Measurements from ENCODE around the gene SNAPIN. TPM values are rescaled to one million over a fixed set of nuclear protein-coding genes. Genes with fewer than 3 reads are reported as not detected.

Gene SNAPIN
- total and polyA plus RNA-seq, 9 of the 15 experiments (the other 6 are each of a cell fraction or from before 2014, with no cell fraction given) = 11.2 to 43.9 (median 32.3) TPM

- TF ChIP-seq TCFL5 (CRISPR knock-in tag; conservative IDR thresholded peaks at IDR 0.05) (no peak), EP300 (IDR thresholded peaks at IDR 0.05; ENCODE audit: low read length) (no peak), NELFE (IDR thresholded peaks at IDR 0.05; ENCODE audit: insufficient read depth, insufficient read length) (no peak), MYNN (IDR thresholded peaks at IDR 0.05) (0 out of 2 replicates have a peak, but pooled peaks have one; percentile 0), MYNN (CRISPR knock-in tag; IDR thresholded peaks at IDR 0.05) (no peak), ZNF146 (CRISPR knock-in tag; IDR thresholded peaks at IDR 0.05; ENCODE audit: unreplicated experiment) (no peak), FOS (IDR thresholded peaks at IDR 0.05; ENCODE audit: extremely low read depth, insufficient read length) (no peak), DDX20 (tag; IDR thresholded peaks at IDR 0.05; ENCODE audit: low read depth) (no peak), MTA3 (IDR thresholded peaks at IDR 0.05; ENCODE audit: borderline replicate concordance) (peak; percentile 43; the same call in 1 of the 2 replicates), HNRNPH1 (optimal IDR thresholded peaks at IDR 0.05; ENCODE audit: low read depth, low read length) (no peak), NR1H2 (CRISPR knock-in tag; IDR thresholded peaks at IDR 0.05) (no peak), TEAD4 (IDR thresholded peaks at IDR 0.05; ENCODE audit: low read length) (no peak), TEAD4 (CRISPR knock-in tag; IDR thresholded peaks at IDR 0.05; ENCODE audit: borderline replicate concordance) (no peak), RBFOX2 (IDR thresholded peaks at IDR 0.05; ENCODE audit: low read depth, low read length) (0 out of 2 replicates have a peak, but pooled peaks have one; percentile 39), NFRKB (IDR thresholded peaks at IDR 0.05; ENCODE audit: low read depth) (no peak), POLR2G (IDR thresholded peaks at IDR 0.05; ENCODE audit: low read depth, low read length) (peak; percentile 50; the same call in 1 of the 2 replicates), RCOR1 (IDR thresholded peaks at IDR 0.05; ENCODE audit: borderline replicate concordance in 1 of 2, low read depth in 2 of 2, low read length in 2 of 2) (peak in 1 of 2 experiments; percentile 58; a peak in 1 of 4 replicates), COPS2 (conservative IDR thresholded peaks at IDR 0.05) (no peak), FOXJ3 (CRISPR knock-in tag; IDR thresholded peaks at IDR 0.05) (no peak), PTTG1 (tag; IDR thresholded peaks at IDR 0.05; ENCODE audit: low read depth) (no peak), MLLT1 (IDR thresholded peaks at IDR 0.05) (no peak), MAFK (IDR thresholded peaks at IDR 0.05; ENCODE audit: low read length) (no peak)
- TF ChIP-seq, protein P1, sequence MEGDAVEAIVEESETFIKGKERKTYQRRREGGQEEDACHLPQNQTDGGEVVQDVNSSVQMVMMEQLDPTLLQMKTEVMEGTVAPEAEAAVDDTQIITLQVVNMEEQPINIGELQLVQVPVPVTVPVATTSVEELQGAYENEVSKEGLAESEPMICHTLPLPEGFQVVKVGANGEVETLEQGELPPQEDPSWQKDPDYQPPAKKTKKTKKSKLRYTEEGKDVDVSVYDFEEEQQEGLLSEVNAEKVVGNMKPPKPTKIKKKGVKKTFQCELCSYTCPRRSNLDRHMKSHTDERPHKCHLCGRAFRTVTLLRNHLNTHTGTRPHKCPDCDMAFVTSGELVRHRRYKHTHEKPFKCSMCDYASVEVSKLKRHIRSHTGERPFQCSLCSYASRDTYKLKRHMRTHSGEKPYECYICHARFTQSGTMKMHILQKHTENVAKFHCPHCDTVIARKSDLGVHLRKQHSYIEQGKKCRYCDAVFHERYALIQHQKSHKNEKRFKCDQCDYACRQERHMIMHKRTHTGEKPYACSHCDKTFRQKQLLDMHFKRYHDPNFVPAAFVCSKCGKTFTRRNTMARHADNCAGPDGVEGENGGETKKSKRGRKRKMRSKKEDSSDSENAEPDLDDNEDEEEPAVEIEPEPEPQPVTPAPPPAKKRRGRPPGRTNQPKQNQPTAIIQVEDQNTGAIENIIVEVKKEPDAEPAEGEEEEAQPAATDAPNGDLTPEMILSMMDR (IDR thresholded peaks at IDR 0.05 in 2 of 3, conservative IDR thresholded peaks at IDR 0.05 in 1 of 3; ENCODE audit: insufficient read depth in 2 of 3, low read depth in 1 of 3, low read length in 3 of 3) = peak; percentile 26 to 70 (median 58); a peak in 5 of 6 replicates
- TF ChIP-seq, protein P2, sequence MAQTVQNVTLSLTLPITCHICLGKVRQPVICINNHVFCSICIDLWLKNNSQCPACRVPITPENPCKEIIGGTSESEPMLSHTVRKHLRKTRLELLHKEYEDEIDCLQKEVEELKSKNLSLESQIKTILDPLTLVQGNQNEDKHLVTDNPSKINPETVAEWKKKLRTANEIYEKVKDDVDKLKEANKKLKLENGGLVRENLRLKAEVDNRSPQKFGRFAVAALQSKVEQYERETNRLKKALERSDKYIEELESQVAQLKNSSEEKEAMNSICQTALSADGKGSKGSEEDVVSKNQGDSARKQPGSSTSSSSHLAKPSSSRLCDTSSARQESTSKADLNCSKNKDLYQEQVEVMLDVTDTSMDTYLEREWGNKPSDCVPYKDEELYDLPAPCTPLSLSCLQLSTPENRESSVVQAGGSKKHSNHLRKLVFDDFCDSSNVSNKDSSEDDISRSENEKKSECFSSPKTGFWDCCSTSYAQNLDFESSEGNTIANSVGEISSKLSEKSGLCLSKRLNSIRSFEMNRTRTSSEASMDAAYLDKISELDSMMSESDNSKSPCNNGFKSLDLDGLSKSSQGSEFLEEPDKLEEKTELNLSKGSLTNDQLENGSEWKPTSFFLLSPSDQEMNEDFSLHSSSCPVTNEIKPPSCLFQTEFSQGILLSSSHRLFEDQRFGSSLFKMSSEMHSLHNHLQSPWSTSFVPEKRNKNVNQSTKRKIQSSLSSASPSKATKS (CRISPR knock-in tag; IDR thresholded peaks at IDR 0.05) = no peak
These were observed 30.5 kb upstream of the SNAPIN start, which contains the start of gene S100A1 (continued) for GRCh38 chr1:153627715-153628626.

Data from K562 (cell line).